GM12878 (cell line): ENCODE measurements around the gene CYSRT1. TPM values are rescaled to one million over a fixed set of nuclear protein-coding genes. Genes with fewer than 3 reads are reported as not detected.

Experiments used
- ATAC-seq: fragments of 200-7000 bp; cut with Tn5 transposase; 3 replicates; pipeline ENCODE4 v1.9.1; 2020; ENCODE audit warnings: mild to moderate bottlenecking, moderate library complexity
- BruUV-seq: library from RNA; stranded (reverse); fragments of 400-500 nt; replicated peaks from 2 replicates; lab custom pipeline; 2021; lab: Mats Ljungman, UMichigan
- CTCF ChIA-PET: fragments of 300-600 bp; sonication (Branson Sonifier 250); formaldehyde crosslinking; extraction: SDS; loops from one replicate; lab custom pipeline; 2021; ENCODE audit warnings: inconsistent platforms; lab: Yijun Ruan, JAX
- POLR2A ChIA-PET: fragments of 350-600 bp; formaldehyde crosslinking; extraction: SDS; loops from one replicate; lab custom pipeline; 2021; ENCODE audit warnings: inconsistent platforms; lab: Charles Lee
- RAD21 ChIA-PET: fragments of 300-600 bp; sonication (Branson Sonifier 250); formaldehyde crosslinking; loops from one replicate; lab custom pipeline; 2023; ENCODE audit warnings: antibody characterized with exemption; ENCODE audit not compliant: unreplicated experiment; lab: Charles Lee
- SMC1A ChIA-PET: fragments of 300-600 bp; sonication (Branson Sonifier 250); formaldehyde crosslinking; loops from one replicate; lab custom pipeline; 2023; ENCODE audit not compliant: unreplicated experiment, uncharacterized antibody; lab: Charles Lee
- DNase-seq: peaks from one replicate; pipeline ENCODE4 v3.0.0-alpha.2; 2011; ENCODE audit warnings: low read depth, low spot score
- FAIRE-seq: peaks from 3 replicates; lab custom pipeline; 2011; peaks lifted over from hg19 to GRCh38; lab: Jason Lieb, UNC
- H2AFZ ChIP-seq: 2 replicates; pipeline ENCODE4 v1.6.0; 2011; ENCODE audit warnings: low read depth, low read length, control low read depth; ENCODE audit not compliant: control insufficient read depth
- H3K27ac ChIP-seq: 2 replicates; pipeline ENCODE4 v1.5.1; 2011; ENCODE audit warnings: control low read depth; ENCODE audit not compliant: control insufficient read depth, insufficient read depth
- H3K27me3 ChIP-seq, 2 experiments: replicated peaks in 1 of 2; 2 replicates each; pipeline versions ENCODE4 v1.6.0 to v1.6.1; 2011; ENCODE audit warnings: low read length in 1 of 2; ENCODE audit not compliant: control insufficient read depth in 2 of 2, insufficient read depth in 2 of 2
- H3K36me3 ChIP-seq, 2 experiments: 2 replicates each; pipeline ENCODE4 v1.5.1; 2011; ENCODE audit warnings: low read length in 1 of 2; ENCODE audit not compliant: control insufficient read depth in 2 of 2, insufficient read depth in 2 of 2
- H3K4me1 ChIP-seq: 2 replicates; pipeline ENCODE4 v1.6.1; 2011; ENCODE audit warnings: mild to moderate bottlenecking, low read length, moderate library complexity, mixed read lengths; ENCODE audit not compliant: control insufficient read depth, insufficient read depth
- H3K4me2 ChIP-seq: 2 replicates; pipeline ENCODE4 v1.6.0; 2011; ENCODE audit warnings: control low read depth; ENCODE audit not compliant: control insufficient read depth, insufficient read depth
- H3K4me3 ChIP-seq: fragments of 200-600 bp; sonication (generic); 2 replicates; pipeline ENCODE4 v1.5.1; 2016
- H3K79me2 ChIP-seq: 2 replicates; pipeline ENCODE4 v1.6.0; 2011; ENCODE audit warnings: low read length; ENCODE audit not compliant: control insufficient read depth, insufficient read depth
- H3K9ac ChIP-seq: 2 replicates; pipeline ENCODE4 v1.8.0; 2011; ENCODE audit warnings: low read length, control low read depth, mixed read lengths; ENCODE audit not compliant: control insufficient read depth, insufficient read depth
- H3K9me3 ChIP-seq: replicated peaks from 3 replicates; pipeline ENCODE4 v1.5.1; 2011; ENCODE audit warnings: mild to moderate bottlenecking, low read length; ENCODE audit not compliant: control insufficient read depth, insufficient read depth
- H4K20me1 ChIP-seq: 2 replicates; pipeline ENCODE4 v1.6.0; 2011; ENCODE audit not compliant: control insufficient read depth, insufficient read depth
- ASH2L ChIP-seq: fragments of 300-600, 200-600 bp; sonication (generic); IDR thresholded peaks from 2 replicates; pipeline ENCODE4 v1.6.1; 2017; ENCODE audit warnings: low read depth, mild to moderate bottlenecking, borderline replicate concordance
- CBX3 ChIP-seq: fragments of 200-600 bp; sonication (generic); IDR thresholded peaks from 2 replicates; pipeline ENCODE4 v1.6.1; 2016; ENCODE audit warnings: low read depth, borderline replicate concordance
- CHD1 ChIP-seq: IDR thresholded peaks from 2 replicates; pipeline ENCODE4 v1.6.1; 2012; ENCODE audit warnings: low read depth, low read length, improper control_type of control experiment
- CREB1 ChIP-seq: IDR thresholded peaks from 2 replicates; pipeline ENCODE4 v1.6.1; 2012; ENCODE audit warnings: low read depth, mild to moderate bottlenecking, inconsistent platforms
- DPF2 ChIP-seq: fragments of 450-650 bp; IDR thresholded peaks from 2 replicates; pipeline ENCODE4 v1.6.1; 2017; ENCODE audit warnings: mild to moderate bottlenecking
- GABPA ChIP-seq: IDR thresholded peaks from 2 replicates; pipeline ENCODE4 v1.6.1; 2014; ENCODE audit warnings: antibody characterized with exemption, low read depth, mild to moderate bottlenecking, inconsistent platforms
- JUNB ChIP-seq: IDR thresholded peaks from 2 replicates; pipeline ENCODE4 v1.6.1; 2016; ENCODE audit warnings: antibody characterized with exemption, mild to moderate bottlenecking
- KLF5 ChIP-seq: fragments of 450-650 bp; IDR thresholded peaks from 2 replicates; pipeline ENCODE4 v1.6.1; 2014; ENCODE audit warnings: mild to moderate bottlenecking; ENCODE audit not compliant: partially characterized antibody
- NFIC ChIP-seq: IDR thresholded peaks from 2 replicates; pipeline ENCODE4 v1.6.1; 2012; ENCODE audit warnings: low read depth, mild to moderate bottlenecking, inconsistent platforms, low read length, moderate library complexity
- NR2C2 ChIP-seq: IDR thresholded peaks from 2 replicates; pipeline ENCODE4 v1.6.1; 2011; ENCODE audit warnings: borderline replicate concordance, low read depth; ENCODE audit not compliant: control insufficient read depth, insufficient read length
- SRF ChIP-seq, 2 experiments: IDR thresholded peaks; 2 replicates each; pipeline ENCODE4 v1.6.1; 2011; ENCODE audit warnings: low read depth in 2 of 2, low read length in 2 of 2, mild to moderate bottlenecking in 1 of 2, moderate library complexity in 1 of 2
- TBL1XR1 ChIP-seq: IDR thresholded peaks from 2 replicates; pipeline ENCODE4 v1.6.1; 2012; ENCODE audit warnings: low read depth, low read length, improper control_type of control experiment
- ZNF24 ChIP-seq: fragments of 450-650 bp; IDR thresholded peaks from 2 replicates; pipeline ENCODE4 v1.6.1; 2017; ENCODE audit warnings: antibody characterized with exemption, mild to moderate bottlenecking
- ZNF592 ChIP-seq: fragments of 450-650 bp; IDR thresholded peaks from 2 replicates; pipeline ENCODE4 v1.6.1; 2017; ENCODE audit warnings: mild to moderate bottlenecking, moderate library complexity
- WGBS: methylation state at CpG from one replicate; pipeline ENCODE4 v1.1.6; 2016; ENCODE audit warnings: low lambda C conversion rate; ENCODE audit not compliant: insufficient replicate concordance, insufficient coverage; ENCODE audit errors: missing lambda C conversion rate; 5-methylcytosine and 5-hydroxymethylcytosine counted together
- in situ Hi-C: fragments of 300-500 bp; cut with MboI; formaldehyde crosslinking; loops from 9 replicates; pipeline ENCODE4 v1.14.3; 2018; ENCODE audit warnings: mixed read lengths
- intact Hi-C: fragments of 100-400 bp; cut with micrococcal nuclease; formaldehyde crosslinking; loops from one replicate; pipeline ENCODE4 v1.14.2; 2022; ENCODE audit not compliant: unreplicated experiment
- polyA plus RNA-seq, 11 experiments: library from polyadenylated mRNA; depleted of rRNA in 4 of 11; unstranded in 6 of 11; stranded (reverse) in 5 of 11; fragments of >200 nt; fragmentation: Nextera tagmentation in 4 of 11; fragmentation: Illumina TruSeq in 1 of 11; extraction: Ambion mirVana in 4 of 11; extraction: Trizol in 1 of 11; gene quantifications; 1 replicate in 1 of 11; 2 replicates in 10 of 11; pipeline versions ENCODE4 v1.2.1 to v1.2.3, GENCODE V29; 2011 to 2016; ENCODE audit warnings: inconsistent platforms in 2 of 11, missing spikeins in 2 of 11, low read depth in 1 of 11
- total RNA-seq, 4 experiments: library from RNA; depleted of rRNA in 3 of 4; stranded (reverse); fragments of >200 nt in 3 of 4; fragmentation: Illumina TruSeq in 1 of 4; extraction: Trizol in 1 of 4; gene quantifications; 2 replicates each; pipeline versions ENCODE4 v1.2.1 to v1.2.3, GENCODE V29; 2013 to 2021

Gene CYSRT1
- total and polyA plus RNA-seq, 10 of the 15 experiments (the other 5 are each of a cell fraction or from before 2014, with no cell fraction given) = 0.24 to 3.6 (median 0.97) TPM; not detected in 1

GRCh38 chr9:137262909-137263285 is 37.9 kb downstream of the CYSRT1 start (continued):
- TF ChIP-seq ZNF592 = no peak

- Histone ChIP-seq H3K4me2 (no peak overlapping the region), H3K27me3 (no peaks in the 10 kb centered on the region), H3K27ac (no peak overlapping the region), H2AFZ (no peak overlapping the region), H3K4me1 (peaks cover 5% of the 10 kb centered on the region), H3K9ac (no peak overlapping the region), H3K9me3 (no peaks in the 10 kb centered on the region), H3K36me3 (peaks cover 5 to 11% of the 10 kb centered on the region in 2 experiments), H3K79me2 (no peaks in the 10 kb centered on the region), H3K4me3 (no peak overlapping the region), H4K20me1 (no peaks in the 10 kb centered on the region)
- intact Hi-C loops (no loop called here), in situ Hi-C loops (no loop called here)
- TF ChIP-seq GABPA = no peak
- no peak for TF ChIP-seq CHD1
- no peak for TF ChIP-seq NFIC
- TF ChIP-seq TBL1XR1 = no peak
- no peak for TF ChIP-seq JUNB
- no peak for TF ChIP-seq CBX3
- TF ChIP-seq ZNF24 = no peak
- no peak for TF ChIP-seq ASH2L
- no peak for TF ChIP-seq DPF2
- TF ChIP-seq KLF5 = no peak
- no peak for TF ChIP-seq NR2C2
- TF ChIP-seq CREB1 = no peak
- TF ChIP-seq SRF (IDR thresholded peaks at IDR 0.05; ENCODE audit: low read depth in 2 of 2, low read length in 2 of 2) = no peak
- WGBS = 97% methylated on average over 7 of the region's 10 CpGs
- ChIA-PET SMC1A (interaction anchor here (1.4 kb wide), 1 partner anchor 74 kb away, joined by 3 read pairs; no protein-coding TSS in a partner anchor), POLR2A (no interaction called here), CTCF (no interaction called here), RAD21 (interaction anchor here (1.6 to 1.7 kb wide), 2 partner anchors 24 to 27 kb away, joined by 4 to 6 read pairs; no protein-coding TSS in a partner anchor)
- DNase-seq (no peak), FAIRE-seq (no peak), ATAC-seq (no peak)
- BruUV-seq = no TSS peak
These were observed 38.5 kb downstream of the CYSRT1 start for GRCh38 chr9:137263506-137263905.
